ENCODE measurements around the gene RNF5. TPM values are rescaled to one million over a fixed set of nuclear protein-coding genes. Genes with fewer than 3 reads are reported as not detected.

Gene RNF5
- total RNA-seq, 1 experiment from 2014 or later = 45.9 TPM

GRCh38 chr6:32226434-32226833 lies 48.2 kb downstream of the RNF5 start:
- H3K4me2 ChIP-seq (ENCODE audit: low read length) = no peak overlapping the region
- H2AFZ ChIP-seq (ENCODE audit: low read depth, low read length, poor library complexity, severe bottlenecking) = no peak overlapping the region
- no peak for ATAC-seq
- intact Hi-C loops (cut with micrococcal nuclease) = no loop called here
- no peak overlapping the region for H3K9ac ChIP-seq (ENCODE audit: low read length)
- ChIA-PET POLR2A (no interaction called here), RAD21 (ENCODE audit: low non-redundant PET in 1 of 2, low total read pairs in 2 of 2, uncharacterized antibody in 2 of 2, unreplicated experiment in 2 of 2) (no interaction called here), CTCF (no interaction called here)
- H3K4me3 ChIP-seq (replicated peaks in 1 of 2; ENCODE audit: low read depth in 1 of 2, low read length in 2 of 2) = no peak overlapping the region
- no peak for DNase-seq (ENCODE audit: low read depth, low spot score)
- no peak for TF ChIP-seq EZH2 (IDR thresholded peaks at IDR 0.05)
- TF ChIP-seq SP1 (IDR thresholded peaks at IDR 0.05; ENCODE audit: low read depth) = no peak
- TF ChIP-seq ZNF274 (IDR thresholded peaks at IDR 0.05; ENCODE audit: low read depth, low read length) = no peak
- TF ChIP-seq RAD21 (IDR thresholded peaks at IDR 0.05; ENCODE audit: low read depth) = no peak
- no peak for TF ChIP-seq REST (IDR thresholded peaks at IDR 0.05; ENCODE audit: low read depth)
- TF ChIP-seq CTCF (IDR thresholded peaks at IDR 0.05 in 2 of 3, conservative IDR thresholded peaks at IDR 0.05 in 1 of 3; ENCODE audit: borderline replicate concordance in 1 of 3, insufficient read depth in 1 of 3, low read depth in 2 of 3, low read length in 2 of 3) = no peak
- TF ChIP-seq FOSL1 (IDR thresholded peaks at IDR 0.05; ENCODE audit: low read depth) = no peak
- no peak for TF ChIP-seq SIN3A (IDR thresholded peaks at IDR 0.05; ENCODE audit: low read depth)
- no peak for TF ChIP-seq YY1 (IDR thresholded peaks at IDR 0.05; ENCODE audit: extremely low read depth, insufficient replicate concordance, low read depth, low read length)
- TF ChIP-seq POLR2A (IDR thresholded peaks at IDR 0.05; ENCODE audit: borderline replicate concordance, extremely low read depth, insufficient read depth, insufficient read length) = no peak
- TF ChIP-seq TCF7L2 (IDR thresholded peaks at IDR 0.05; ENCODE audit: borderline replicate concordance, extremely low read depth, insufficient read depth, insufficient read length) = no peak
- no peak for TF ChIP-seq EGR1 (IDR thresholded peaks at IDR 0.05; ENCODE audit: low read depth)
- no peak for TF ChIP-seq SRF (IDR thresholded peaks at IDR 0.05; ENCODE audit: low read depth)
- TF ChIP-seq ATF3 (IDR thresholded peaks at IDR 0.05) = no peak
- TF ChIP-seq EZH2phosphoT487 (IDR thresholded peaks at IDR 0.05; ENCODE audit: borderline replicate concordance) = no peak
- no peak for TF ChIP-seq CEBPB (IDR thresholded peaks at IDR 0.05; ENCODE audit: low read depth)
- TF ChIP-seq MAX (IDR thresholded peaks at IDR 0.05) = no peak
- no peak for TF ChIP-seq ZFX (IDR thresholded peaks at IDR 0.05)
- no peaks in the 10 kb centered on the region for H3K4me1 ChIP-seq (ENCODE audit: control insufficient read depth in 1 of 2, insufficient read depth in 2 of 2, low read length in 2 of 2)
- no peaks in the 10 kb centered on the region for H3K9me2 ChIP-seq (ENCODE audit: insufficient read depth)
- H3K36me3 ChIP-seq (ENCODE audit: control insufficient read depth in 1 of 2, insufficient read depth in 2 of 2, low read length in 2 of 2) = no peaks in the 10 kb centered on the region
- BruUV-seq (replicated peaks) = no TSS peak
- H3K9me3 ChIP-seq (ENCODE audit: control insufficient read depth in 1 of 2, insufficient read depth in 1 of 2, low read depth in 1 of 2, low read length in 2 of 2) = no peaks in the 10 kb centered on the region
- no peaks in the 10 kb centered on the region for H4K20me1 ChIP-seq (ENCODE audit: insufficient read depth)
- no peaks in the 10 kb centered on the region for H3K79me2 ChIP-seq (ENCODE audit: insufficient read depth, low read length)
- H3K27ac ChIP-seq (ENCODE audit: low read depth, low read length) = no peak overlapping the region
- H3K27me3 ChIP-seq (ENCODE audit: insufficient read depth, low read length) = no peaks in the 10 kb centered on the region
